Natural killer cell (primary cell): ENCODE results near the gene AHDC1. TPM values are rescaled to one million over a fixed set of nuclear protein-coding genes. Genes with fewer than 3 reads are reported as not detected.

Experiments
- ATAC-seq, 3 donors: fragments of 150-1000 bp in 2 of 3; fragments of 200-7000 bp in 1 of 3; cut with Tn5 transposase; 1 replicate in 1 of 3; 2 replicates in 2 of 3; pipeline ENCODE4 v1.10.0; 2021; ENCODE audit warnings: mild to moderate bottlenecking in 2 of 3, moderate library complexity in 2 of 3
- DNase-seq, 2 donors: peaks; one replicate each; pipeline versions ENCODE4 v3.0.0 to v3.0.0-alpha.2; 2013 to 2021; ENCODE audit warnings: mixed read lengths in 1 of 2
- H3K27ac ChIP-seq: one replicate; pipeline ENCODE4 v1.5.1; 2013; ENCODE audit warnings: mild to moderate bottlenecking, low read length
- H3K27me3 ChIP-seq: one replicate; pipeline ENCODE4 v1.6.1; 2013; ENCODE audit warnings: low read length; ENCODE audit not compliant: control insufficient read depth, insufficient read depth
- H3K36me3 ChIP-seq: one replicate; pipeline ENCODE4 v1.6.1; 2013; ENCODE audit warnings: low read length; ENCODE audit not compliant: control insufficient read depth, insufficient read depth
- H3K4me1 ChIP-seq: one replicate; pipeline ENCODE4 v1.6.1; 2013; ENCODE audit warnings: low read length; ENCODE audit not compliant: control insufficient read depth, insufficient read depth
- H3K4me3 ChIP-seq: one replicate; pipeline ENCODE4 v1.5.1; 2013; ENCODE audit warnings: low read length
- H3K9me3 ChIP-seq: one replicate; pipeline ENCODE4 v1.6.1; 2013; ENCODE audit warnings: low read length; ENCODE audit not compliant: control insufficient read depth, insufficient read depth
- H3K27ac Mint-ChIP-seq, 2 donors: one replicate each; pipeline ENCODE4 v1.8.0; 2022; ENCODE audit warnings: mild to moderate bottlenecking in 2 of 2, mixed read lengths in 2 of 2, moderate library complexity in 1 of 2
- H3K27me3 Mint-ChIP-seq, 2 donors: one replicate each; pipeline ENCODE4 v1.8.0; 2022; ENCODE audit warnings: low read depth in 2 of 2, mixed read lengths in 2 of 2
- H3K36me3 Mint-ChIP-seq: one replicate; pipeline ENCODE4 v1.8.0; 2022; ENCODE audit warnings: mixed read lengths
- H3K4me1 Mint-ChIP-seq, 2 donors: one replicate each; pipeline ENCODE4 v1.8.0; 2022; ENCODE audit warnings: mixed read lengths in 2 of 2
- H3K4me3 Mint-ChIP-seq: one replicate; pipeline ENCODE4 v1.8.0; 2022; ENCODE audit warnings: mild to moderate bottlenecking, moderate library complexity, mixed read lengths
- H3K9me3 Mint-ChIP-seq, 2 donors: one replicate each; pipeline ENCODE4 v1.8.0; 2022; ENCODE audit warnings: mixed read lengths in 2 of 2
- WGBS: methylation state at CpG from one replicate; pipeline ENCODE4 v1.1.7; 2013; ENCODE audit warnings: missing lambda C conversion rate; ENCODE audit not compliant: insufficient coverage; 5-methylcytosine and 5-hydroxymethylcytosine counted together
- intact Hi-C: fragments of 100-400 bp; cut with micrococcal nuclease; formaldehyde crosslinking; loops from one replicate; pipeline ENCODE4 v1.14.2; 2022
- total RNA-seq, 4 donors: library from RNA; stranded (reverse); fragments of 120-200 nt in 1 of 4; gene quantifications; one replicate each; pipeline versions ENCODE4 v1.2.3 to v1.2.4, GENCODE V29; 2013 to 2022
- TF ChIP-seq, protein P1 (sequence below): fragments of 200-600 bp; IDR thresholded peaks from one replicate; pipeline ENCODE4 v1.8.0; 2022; ENCODE audit warnings: antibody characterized with exemption

The AHDC1 gene
- total RNA-seq, 3 donors from 2014 or later (not counting 1 experiment from before 2014, with no cell fraction given), result 39.6 to 67.0 (median 47.0) TPM

DNA sequence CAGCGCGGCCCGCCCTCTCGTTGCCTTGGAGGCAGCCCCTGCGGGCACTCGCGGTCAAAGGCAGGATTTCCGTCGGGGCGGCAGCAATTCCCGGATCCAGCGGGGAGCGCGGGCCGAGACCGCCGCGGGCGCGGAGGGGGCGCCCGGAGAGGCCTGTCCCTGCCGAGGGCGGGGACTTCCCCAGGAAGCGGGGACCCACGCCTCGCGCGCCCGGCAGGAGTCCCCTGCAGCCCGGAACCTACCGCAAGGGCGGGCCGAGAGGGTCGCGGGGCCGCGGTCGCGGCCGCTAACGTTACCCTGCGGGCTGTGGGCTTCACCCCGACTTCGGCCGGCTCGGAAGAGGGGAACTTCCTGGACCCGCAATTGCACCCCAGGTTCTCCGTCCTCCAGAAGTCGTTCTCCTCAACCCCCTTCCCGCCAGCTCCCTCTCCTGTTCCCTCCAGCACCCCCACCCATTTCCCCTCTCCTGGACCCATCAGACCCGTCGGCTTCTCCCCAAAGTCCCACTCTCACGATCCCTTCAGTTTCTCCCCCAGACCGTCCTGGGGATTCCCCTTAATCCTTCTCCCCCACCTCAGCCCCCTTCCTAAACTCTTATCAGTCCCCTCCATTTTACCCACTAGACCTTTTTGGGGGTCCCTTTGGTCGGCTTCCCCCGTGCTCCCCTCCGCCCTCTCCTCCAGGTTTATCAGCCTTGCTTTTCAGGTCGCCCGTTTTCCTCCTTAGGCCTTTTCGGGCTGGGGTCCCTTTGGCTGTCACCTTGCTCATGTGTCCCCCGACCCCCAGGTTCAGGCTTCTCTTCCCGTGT is 30.4 kb upstream of the AHDC1 start:
- H3K4me3 ChIP-seq, result peak overlapping the region; percentile 71
- peak; percentile 47 to 72 (median 65) for ATAC-seq

DNA sequence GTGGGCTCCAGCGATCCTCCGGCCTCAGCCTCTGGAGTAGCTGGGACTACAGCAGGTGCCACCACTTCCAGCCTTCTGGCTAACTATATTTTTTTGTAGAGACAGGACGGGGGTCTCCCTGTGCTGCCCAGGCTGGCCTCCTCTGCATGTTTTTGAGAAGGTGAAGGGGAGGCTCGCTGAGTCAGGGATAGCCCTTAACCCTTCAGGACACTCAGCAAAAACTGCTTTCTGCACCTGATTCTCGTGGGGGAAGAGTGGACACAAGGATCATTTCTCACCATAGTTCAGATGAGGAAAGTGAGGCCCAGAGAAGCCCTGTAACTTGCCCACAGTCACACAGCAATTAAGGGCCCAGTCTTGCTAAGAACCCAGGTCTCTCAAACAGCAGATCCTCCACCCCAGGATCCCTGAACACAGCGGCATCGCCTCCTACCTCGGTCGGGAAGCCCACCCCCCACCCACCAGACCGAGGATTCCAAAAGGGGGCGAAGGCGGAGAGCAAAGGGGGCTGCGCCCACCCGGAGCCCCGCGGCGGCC is 29.8 kb upstream of the AHDC1 start:
- DNase-seq (no peak), ATAC-seq (no peak)
- Mint-ChIP-seq H3K36me3 (no peaks in the 10 kb centered on the region), H3K4me3 (peak overlapping the region; percentile 85), H3K9me3 (no peaks in the 10 kb centered on the region), H3K27me3 (no peaks in the 10 kb centered on the region), H3K27ac (peak overlapping the region; percentile 89 to 92), H3K4me1 (peaks cover 57 to 87% of the 10 kb centered on the region in 2 donors)
- H3K36me3 ChIP-seq, result no peaks in the 10 kb centered on the region
- H3K27me3 ChIP-seq, result no peaks in the 10 kb centered on the region
- peaks cover 82% of the 10 kb centered on the region for H3K4me1 ChIP-seq
- peak overlapping the region; percentile 71 for H3K4me3 ChIP-seq
- peak overlapping the region; percentile 94 for H3K27ac ChIP-seq
- no peaks in the 10 kb centered on the region for H3K9me3 ChIP-seq
- 15% methylated on average over 17 of the region's 17 CpGs for WGBS
- TF ChIP-seq, protein P1, sequence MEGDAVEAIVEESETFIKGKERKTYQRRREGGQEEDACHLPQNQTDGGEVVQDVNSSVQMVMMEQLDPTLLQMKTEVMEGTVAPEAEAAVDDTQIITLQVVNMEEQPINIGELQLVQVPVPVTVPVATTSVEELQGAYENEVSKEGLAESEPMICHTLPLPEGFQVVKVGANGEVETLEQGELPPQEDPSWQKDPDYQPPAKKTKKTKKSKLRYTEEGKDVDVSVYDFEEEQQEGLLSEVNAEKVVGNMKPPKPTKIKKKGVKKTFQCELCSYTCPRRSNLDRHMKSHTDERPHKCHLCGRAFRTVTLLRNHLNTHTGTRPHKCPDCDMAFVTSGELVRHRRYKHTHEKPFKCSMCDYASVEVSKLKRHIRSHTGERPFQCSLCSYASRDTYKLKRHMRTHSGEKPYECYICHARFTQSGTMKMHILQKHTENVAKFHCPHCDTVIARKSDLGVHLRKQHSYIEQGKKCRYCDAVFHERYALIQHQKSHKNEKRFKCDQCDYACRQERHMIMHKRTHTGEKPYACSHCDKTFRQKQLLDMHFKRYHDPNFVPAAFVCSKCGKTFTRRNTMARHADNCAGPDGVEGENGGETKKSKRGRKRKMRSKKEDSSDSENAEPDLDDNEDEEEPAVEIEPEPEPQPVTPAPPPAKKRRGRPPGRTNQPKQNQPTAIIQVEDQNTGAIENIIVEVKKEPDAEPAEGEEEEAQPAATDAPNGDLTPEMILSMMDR, result no peak
- intact Hi-C loops, result loop anchor here (1.0 to 2.0 kb wide), 3 partner anchors 8 to 26 kb away; no protein-coding TSS in a partner anchor

More for the DNA sequence above, 30.4 kb upstream of the AHDC1 start:
- H3K4me1 Mint-ChIP-seq, result peaks cover 51 to 85% of the 10 kb centered on the region in 2 donors
- WGBS, result 1% methylated on average over 63 of the region's 63 CpGs
- DNase-seq, result peak; percentile 73 to 81
- peak overlapping the region; percentile 86 for H3K4me3 Mint-ChIP-seq
- Histone ChIP-seq H3K9me3 (no peaks in the 10 kb centered on the region), H3K27me3 (no peaks in the 10 kb centered on the region), H3K4me1 (peaks cover 76% of the 10 kb centered on the region), H3K27ac (peak overlapping the region; percentile 94), H3K36me3 (no peaks in the 10 kb centered on the region)
- H3K27ac Mint-ChIP-seq, result peak overlapping the region; percentile 89 to 92
- no peaks in the 10 kb centered on the region for H3K9me3 Mint-ChIP-seq
- no peaks in the 10 kb centered on the region for H3K27me3 Mint-ChIP-seq
- TF ChIP-seq, protein P1, result no peak
- no peaks in the 10 kb centered on the region for H3K36me3 Mint-ChIP-seq
- intact Hi-C loops, result no loop called here

DNA sequence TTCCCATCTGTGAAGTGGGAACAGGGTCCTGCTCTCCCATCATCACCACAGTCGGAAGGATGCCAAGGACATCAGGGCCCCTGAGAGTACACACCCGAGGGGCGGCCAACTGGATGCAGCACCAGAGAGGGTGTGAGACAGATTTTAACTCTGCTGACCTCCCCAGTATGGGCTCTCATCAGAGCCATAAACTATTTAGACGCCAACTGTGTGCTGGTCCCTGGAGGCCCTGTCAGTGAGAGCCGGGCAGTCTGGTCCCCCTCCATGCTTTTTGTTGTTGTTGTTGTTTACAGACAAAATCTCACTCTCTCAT is 29.3 kb upstream of the AHDC1 start:
- Mint-ChIP-seq H3K9me3 (no peaks in the 10 kb centered on the region), H3K36me3 (no peaks in the 10 kb centered on the region), H3K4me1 (peaks cover 62 to 90% of the 10 kb centered on the region in 2 donors), H3K27me3 (no peaks in the 10 kb centered on the region), H3K4me3 (peak overlapping the region; percentile 85), H3K27ac (peak overlapping the region; percentile 89 to 92)
- Histone ChIP-seq H3K27me3 (no peaks in the 10 kb centered on the region), H3K27ac (peak overlapping the region; percentile 94), H3K9me3 (no peaks in the 10 kb centered on the region), H3K4me1 (peaks cover 87% of the 10 kb centered on the region), H3K4me3 (peak overlapping the region; percentile 71), H3K36me3 (no peaks in the 10 kb centered on the region)
- intact Hi-C loops, result loop anchor here (1.0 to 2.0 kb wide), 3 partner anchors 8 to 26 kb away; no protein-coding TSS in a partner anchor
- TF ChIP-seq, protein P1, result no peak
- DNase-seq (no peak), ATAC-seq (peak in 2 of 3 donors; percentile 16 to 19)
- WGBS, result 22% methylated on average over 5 of the region's 5 CpGs
